ENCODE results near the gene RNF113B. TPM values are rescaled to one million over a fixed set of nuclear protein-coding genes. Genes with fewer than 3 reads are reported as not detected.
A peak's percentile ranks its signal among the peaks of the same experiment; 100 is the strongest.

The RNF113B gene
- total and polyA plus RNA-seq, 4 donors = not detected

- Histone ChIP-seq H3K36me3 (ENCODE audit: control insufficient read depth in 4 of 4, insufficient read depth in 4 of 4, low read length in 4 of 4) (peaks cover 0 to 3% (median 1%) of the 10 kb centered on the region in 4 donors), H3K9ac (ENCODE audit: insufficient read depth in 1 of 2, low read length in 2 of 2) (no peak overlapping the region), H3K9me3 (ENCODE audit: control insufficient read depth in 4 of 4, insufficient read depth in 3 of 4, low read length in 3 of 4) (peaks cover 0 to 4% (median 1%) of the 10 kb centered on the region in 4 donors), H3K4me1 (ENCODE audit: control insufficient read depth in 5 of 5, insufficient read depth in 5 of 5, low read length in 5 of 5) (peaks cover 0 to 28% (median 10%) of the 10 kb centered on the region in 5 donors), H3K27ac (ENCODE audit: low read depth in 1 of 2, low read length in 1 of 2) (no peak overlapping the region), H3K4me3 (no peak overlapping the region), H3K27me3 (ENCODE audit: control insufficient read depth in 3 of 3, insufficient read depth in 3 of 3, low read length in 2 of 3) (no peaks in the 10 kb centered on the region)
- 89 to 97% methylated on average over 2 of the region's 2 CpGs for WGBS, 2 donors
- TF ChIP-seq CTCF (IDR thresholded peaks at IDR 0.05; ENCODE audit: control extremely low read depth, extremely low read depth) = no peak
- DNase-seq (no peak), ATAC-seq (ENCODE audit: insufficient read depth, low FRiP score) (no peak)
Measured at GRCh38 chr13:98204546-98204945, 27.5 kb upstream of the RNF113B start.

DNA sequence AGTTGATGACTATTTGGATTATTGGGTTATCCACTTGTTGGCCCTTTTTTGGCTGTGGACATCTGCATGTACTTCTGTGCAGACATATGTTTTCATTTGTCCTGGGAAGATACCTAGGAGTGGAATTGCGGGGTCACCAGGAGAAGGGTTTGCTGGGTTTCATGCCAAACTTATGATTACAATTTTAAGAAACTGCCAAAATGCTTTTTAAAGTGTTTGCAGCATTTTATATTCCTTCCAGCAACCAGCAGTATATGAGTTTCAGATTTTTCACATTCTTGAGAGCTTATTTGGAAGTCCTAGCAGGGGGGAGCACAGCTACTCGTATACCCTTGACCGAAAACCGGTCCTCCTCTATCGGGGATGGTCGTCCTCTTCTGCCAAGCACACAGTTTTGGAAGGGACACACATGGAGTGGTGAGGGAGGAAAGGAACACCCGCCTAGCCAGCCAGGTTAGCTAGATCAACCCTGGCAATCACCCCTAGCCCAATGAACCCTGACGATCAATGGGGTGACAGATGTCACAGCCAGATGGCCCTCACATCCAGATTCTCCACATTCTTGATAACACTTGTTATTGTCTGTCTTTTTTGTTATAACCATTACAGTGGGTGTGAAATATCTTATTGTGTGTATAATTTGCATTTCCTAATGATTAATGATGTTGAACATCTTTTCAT is 26.7 kb upstream of the RNF113B start:
- H3K27ac ChIP-seq (ENCODE audit: low read depth in 1 of 2, low read length in 1 of 2) = peak overlapping the region in 1 of 2 donors; percentile 20
- H3K4me3 ChIP-seq = no peak overlapping the region
- DNase-seq = no peak
- no peak for TF ChIP-seq CTCF (IDR thresholded peaks at IDR 0.05; ENCODE audit: control extremely low read depth, extremely low read depth)
- H3K27me3 ChIP-seq (ENCODE audit: control insufficient read depth in 3 of 3, insufficient read depth in 3 of 3, low read length in 2 of 3) = no peaks in the 10 kb centered on the region
- H3K36me3 ChIP-seq (ENCODE audit: control insufficient read depth in 4 of 4, insufficient read depth in 4 of 4, low read length in 4 of 4) = peaks cover 0 to 3% (median 1%) of the 10 kb centered on the region in 4 donors
- H3K9ac ChIP-seq (ENCODE audit: insufficient read depth in 1 of 2, low read length in 2 of 2) = no peak overlapping the region
- WGBS, 2 donors = 65 to 80% methylated on average over 8 of the region's 8 CpGs
- peaks cover 0 to 35% (median 10%) of the 10 kb centered on the region in 5 donors for H3K4me1 ChIP-seq (ENCODE audit: control insufficient read depth in 5 of 5, insufficient read depth in 5 of 5, low read length in 5 of 5)
- no peak for ATAC-seq (ENCODE audit: insufficient read depth, low FRiP score)
- peaks cover 0 to 4% (median 1%) of the 10 kb centered on the region in 4 donors for H3K9me3 ChIP-seq (ENCODE audit: control insufficient read depth in 4 of 4, insufficient read depth in 3 of 4, low read length in 3 of 4)

GRCh38 chr13:98201984-98202383 is 24.9 kb upstream of the RNF113B start:
- DNase-seq (peak; percentile 63 to 77 (median 76)), ATAC-seq (ENCODE audit: insufficient read depth, low FRiP score) (no peak)
- no peak overlapping the region for H3K9ac ChIP-seq (ENCODE audit: insufficient read depth in 1 of 2, low read length in 2 of 2)
- H3K4me1 ChIP-seq (ENCODE audit: control insufficient read depth in 5 of 5, insufficient read depth in 5 of 5, low read length in 5 of 5) = peaks cover 0 to 35% (median 9%) of the 10 kb centered on the region in 5 donors
- H3K27me3 ChIP-seq (ENCODE audit: control insufficient read depth in 3 of 3, insufficient read depth in 3 of 3, low read length in 2 of 3) = no peaks in the 10 kb centered on the region
- WGBS, 2 donors = 67 to 78% methylated on average over 6 of the region's 6 CpGs
- no peak for TF ChIP-seq CTCF (IDR thresholded peaks at IDR 0.05; ENCODE audit: control extremely low read depth, extremely low read depth)
- peaks cover 0 to 4% (median 1%) of the 10 kb centered on the region in 4 donors for H3K9me3 ChIP-seq (ENCODE audit: control insufficient read depth in 4 of 4, insufficient read depth in 3 of 4, low read length in 3 of 4)
- H3K4me3 ChIP-seq = no peak overlapping the region
- peak overlapping the region in 1 of 2 donors; percentile 20 for H3K27ac ChIP-seq (ENCODE audit: low read depth in 1 of 2, low read length in 1 of 2)
- H3K36me3 ChIP-seq (ENCODE audit: control insufficient read depth in 4 of 4, insufficient read depth in 4 of 4, low read length in 4 of 4) = peaks cover 0 to 3% (median 1%) of the 10 kb centered on the region in 4 donors
